IMR-90 (cell line): ENCODE results near the gene APOH. TPM values are rescaled to one million over a fixed set of nuclear protein-coding genes. Genes with fewer than 3 reads are reported as not detected.

Experiments
- ATAC-seq: fragments of 200-7000 bp; cut with Tn5 transposase; 2 replicates; pipeline ENCODE4 v1.9.1; 2020; ENCODE audit warnings: low read depth, mild to moderate bottlenecking, moderate library complexity
- Bru-seq: library from RNA; stranded (reverse); fragments of 400-500 nt; gene quantifications from one replicate; lab custom pipeline; 2021; lab: Mats Ljungman, UMichigan
- BruChase-seq, 2 experiments: library from RNA; stranded (reverse); fragments of 400-500 nt; gene quantifications; one replicate each; lab custom pipeline; 2021; lab: Mats Ljungman, UMichigan
- BruUV-seq: library from RNA; stranded (reverse); fragments of 400-500 nt; replicated peaks from 2 replicates; lab custom pipeline; 2021; lab: Mats Ljungman, UMichigan
- CTCF ChIA-PET: fragments of 300-600 bp; formaldehyde crosslinking; extraction: SDS; loops from one replicate; lab custom pipeline; 2021; ENCODE audit warnings: antibody characterized with exemption; lab: Yijun Ruan, JAX
- POLR2A ChIA-PET: fragments of 300-600 bp; sonication (Branson Sonifier 250); formaldehyde crosslinking; loops from one replicate; lab custom pipeline; 2022; ENCODE audit warnings: antibody characterized with exemption; ENCODE audit not compliant: unreplicated experiment; lab: Charles Lee
- DNase-seq: peaks from one replicate; pipeline ENCODE4 v3.0.0; 2013
- H2AFZ ChIP-seq: replicated peaks from 2 replicates; pipeline ENCODE3; 2013; ENCODE audit warnings: low read length, mild to moderate bottlenecking; ENCODE audit not compliant: poor library complexity
- H2AK5ac ChIP-seq: 2 replicates; pipeline ENCODE4 v1.6.1; 2013; ENCODE audit warnings: low read depth, low read length, inconsistent platforms
- H2AK9ac ChIP-seq: replicated peaks from 2 replicates; pipeline ENCODE3; 2013; ENCODE audit warnings: mild to moderate bottlenecking, low read depth, low read length, moderate library complexity; ENCODE audit not compliant: poor library complexity
- H2BK120ac ChIP-seq: 2 replicates; pipeline ENCODE4 v1.6.1; 2013; ENCODE audit warnings: low read depth, low read length, inconsistent platforms
- H2BK15ac ChIP-seq: 3 replicates; pipeline ENCODE4 v1.6.1; 2013; ENCODE audit warnings: low read depth, low read length, inconsistent platforms
- H2BK20ac ChIP-seq: 2 replicates; pipeline ENCODE4 v1.6.1; 2013; ENCODE audit warnings: low read depth, mild to moderate bottlenecking, inconsistent platforms, low read length, moderate library complexity
- H2BK5ac ChIP-seq: 2 replicates; pipeline ENCODE4 v1.6.1; 2013; ENCODE audit warnings: mild to moderate bottlenecking, low read depth, low read length, inconsistent platforms; ENCODE audit not compliant: poor library complexity, severe bottlenecking
- H3K14ac ChIP-seq: replicated peaks from 2 replicates; pipeline ENCODE4 v1.6.1; 2013; ENCODE audit warnings: low read depth, low read length, inconsistent platforms
- H3K18ac ChIP-seq: 2 replicates; pipeline ENCODE4 v1.6.1; 2013; ENCODE audit warnings: low read depth, low read length, control low read depth
- H3K23ac ChIP-seq: 2 replicates; pipeline ENCODE4 v1.6.1; 2013; ENCODE audit warnings: low read depth, low read length, inconsistent platforms
- H3K27ac ChIP-seq: 2 replicates; pipeline ENCODE4 v1.5.1; 2013; ENCODE audit warnings: mild to moderate bottlenecking, control low read depth, low read length; ENCODE audit not compliant: insufficient read depth
- H3K27me3 ChIP-seq: 2 replicates; pipeline ENCODE4 v1.6.1; 2013; ENCODE audit warnings: low read length; ENCODE audit not compliant: control insufficient read depth, insufficient read depth
- H3K36me3 ChIP-seq: 2 replicates; pipeline ENCODE4 v1.6.1; 2013; ENCODE audit warnings: low read length, mixed read lengths; ENCODE audit not compliant: control insufficient read depth, insufficient read depth
- H3K4ac ChIP-seq: 2 replicates; pipeline ENCODE4 v1.6.1; 2013; ENCODE audit warnings: low read depth, low read length, inconsistent platforms
- H3K4me1 ChIP-seq: 2 replicates; pipeline ENCODE4 v1.6.1; 2013; ENCODE audit warnings: low read length, mixed read lengths; ENCODE audit not compliant: control insufficient read depth, insufficient read depth
- H3K4me2 ChIP-seq: 2 replicates; pipeline ENCODE4 v1.6.1; 2013; ENCODE audit warnings: low read depth, mild to moderate bottlenecking, control low read depth, low read length, moderate library complexity
- H3K4me3 ChIP-seq: 2 replicates; pipeline ENCODE4 v1.5.1; 2013; ENCODE audit warnings: low read depth, mild to moderate bottlenecking, control low read depth, low read length, moderate library complexity; ENCODE audit not compliant: insufficient read depth
- H3K56ac ChIP-seq: 2 replicates; pipeline ENCODE4 v1.6.1; 2013; ENCODE audit warnings: low read length, inconsistent platforms; ENCODE audit not compliant: insufficient read depth; ENCODE audit errors: extremely low read depth
- H3K79me1 ChIP-seq, 2 experiments: 2 replicates each; pipeline ENCODE4 v1.6.1; 2013; ENCODE audit warnings: low read length in 2 of 2, inconsistent platforms in 1 of 2, low read depth in 1 of 2
- H3K9ac ChIP-seq: 2 replicates; pipeline ENCODE4 v1.6.1; 2013; ENCODE audit warnings: low read depth, low read length, control low read depth
- H3K9me1 ChIP-seq: 2 replicates; pipeline ENCODE4 v1.6.1; 2013; ENCODE audit warnings: low read length, inconsistent platforms; ENCODE audit not compliant: insufficient read depth
- H3K9me3 ChIP-seq: 2 replicates; pipeline ENCODE4 v1.6.1; 2013; ENCODE audit warnings: low read length; ENCODE audit not compliant: control insufficient read depth, insufficient read depth
- H4K20me1 ChIP-seq: 2 replicates; pipeline ENCODE4 v1.6.1; 2013; ENCODE audit warnings: low read length, inconsistent platforms; ENCODE audit not compliant: insufficient read depth
- H4K5ac ChIP-seq: 2 replicates; pipeline ENCODE4 v1.6.1; 2013; ENCODE audit warnings: mild to moderate bottlenecking, low read depth, low read length, control low read depth
- H4K8ac ChIP-seq, 2 experiments: 2 replicates each; pipeline ENCODE4 v1.6.1; 2013; ENCODE audit warnings: low read depth in 2 of 2, low read length in 2 of 2, control low read depth in 1 of 2, inconsistent platforms in 1 of 2
- H4K91ac ChIP-seq: 2 replicates; pipeline ENCODE4 v1.6.1; 2013; ENCODE audit warnings: low read depth, low read length, inconsistent platforms; ENCODE audit not compliant: insufficient read depth
- BHLHE40 ChIP-seq: fragments of 150-350 bp; IDR thresholded peaks from 2 replicates; pipeline ENCODE4 v1.6.1; 2016; ENCODE audit warnings: mild to moderate bottlenecking, low read depth, low read length
- CHD1 ChIP-seq: IDR thresholded peaks from 2 replicates; pipeline ENCODE4 v1.6.1; 2012; ENCODE audit warnings: low read depth, low read length, improper control_type of control experiment
- FOS ChIP-seq: fragments of 150-350 bp; IDR thresholded peaks from 2 replicates; pipeline ENCODE4 v1.6.1; 2016; ENCODE audit warnings: low read depth, low read length
- MAFK ChIP-seq: IDR thresholded peaks from 2 replicates; pipeline ENCODE4 v1.6.1; 2012; ENCODE audit warnings: low read depth, low read length, improper control_type of control experiment
- MAZ ChIP-seq: IDR thresholded peaks from 2 replicates; pipeline ENCODE4 v1.6.1; 2012; ENCODE audit warnings: low read depth, mild to moderate bottlenecking, low read length, improper control_type of control experiment, moderate library complexity, borderline replicate concordance
- NFE2L2 ChIP-seq: fragments of 150-350 bp; IDR thresholded peaks from 2 replicates; pipeline ENCODE4 v1.6.1; 2016; ENCODE audit warnings: low read depth, mild to moderate bottlenecking, low read length
- POLR2A ChIP-seq: IDR thresholded peaks from 2 replicates; pipeline ENCODE4 v1.6.1; 2012; ENCODE audit warnings: mild to moderate bottlenecking, low read depth, low read length
- RAD21 ChIP-seq: IDR thresholded peaks from 2 replicates; pipeline ENCODE4 v1.6.1; 2012; ENCODE audit warnings: low read length, improper control_type of control experiment
- RCOR1 ChIP-seq: IDR thresholded peaks from 2 replicates; pipeline ENCODE4 v1.6.1; 2012; ENCODE audit warnings: mild to moderate bottlenecking, low read length, improper control_type of control experiment; ENCODE audit not compliant: insufficient replicate concordance
- RFX5 ChIP-seq: IDR thresholded peaks from 2 replicates; pipeline ENCODE4 v1.8.0; 2012; ENCODE audit warnings: low read depth, mild to moderate bottlenecking, low read length, moderate library complexity
- SMC3 ChIP-seq: fragments of 150-350 bp; IDR thresholded peaks from 2 replicates; pipeline ENCODE4 v1.6.1; 2016; ENCODE audit warnings: low read depth, mild to moderate bottlenecking, antibody characterized with exemption, low read length, moderate library complexity
- WGBS, 2 experiments: methylation state at CpG; one replicate each; pipeline versions ENCODE4 v1.1.5 to v1.1.7; 2013; ENCODE audit warnings: missing lambda C conversion rate in 2 of 2; ENCODE audit not compliant: insufficient read length in 1 of 2; ENCODE audit errors: extremely low coverage in 2 of 2; 5-methylcytosine and 5-hydroxymethylcytosine counted together
- dilution Hi-C: fragments of 300-500 bp; cut with HindIII; formaldehyde crosslinking; loops from one replicate; pipeline ENCODE4 v1.14.3; 2018; ENCODE audit warnings: low sequenced_read_pairs; ENCODE audit not compliant: unreplicated experiment
- in situ Hi-C: fragments of 300-500 bp; cut with MboI; formaldehyde crosslinking; loops from 3 replicates; pipeline ENCODE4 v1.14.3; 2019; ENCODE audit warnings: low sequenced_read_pairs, inconsistent platforms, mixed read lengths
- intact Hi-C: fragments of 100-400 bp; cut with micrococcal nuclease; formaldehyde crosslinking; loops from 2 replicates; pipeline ENCODE4 v1.10.0; 2022
- long read RNA-seq: library from polyadenylated mRNA; unstranded; transcript quantifications from one replicate; pipeline ENCODE4 v2.0.0, GENCODE V29; 2021; ENCODE audit not compliant: unreplicated experiment
- polyA plus RNA-seq, 3 experiments: library from polyadenylated mRNA; depleted of rRNA; stranded (reverse); fragments of >200 nt; gene quantifications; 2 replicates each; pipeline ENCODE4 v1.2.3, GENCODE V29; 2012; ENCODE audit warnings: low replicate concordance in 1 of 3
- total RNA-seq: library from RNA; depleted of rRNA; stranded (reverse); fragments of >200 nt; gene quantifications from 2 replicates; pipeline ENCODE4 v1.2.3, GENCODE V29; 2012; rRNA removed
- TF ChIP-seq, protein P1 (sequence below): conservative IDR thresholded peaks from 2 replicates; pipeline ENCODE4 v1.5.1; 2012; ENCODE audit warnings: mild to moderate bottlenecking, low read depth, low read length, improper control_type of control experiment
- TF ChIP-seq, protein P2 (sequence below): fragments of 150-350 bp; IDR thresholded peaks from 2 replicates; pipeline ENCODE4 v1.6.1; 2017; ENCODE audit warnings: mild to moderate bottlenecking, antibody characterized with exemption, low read length, low read depth

Gene APOH, protein sequence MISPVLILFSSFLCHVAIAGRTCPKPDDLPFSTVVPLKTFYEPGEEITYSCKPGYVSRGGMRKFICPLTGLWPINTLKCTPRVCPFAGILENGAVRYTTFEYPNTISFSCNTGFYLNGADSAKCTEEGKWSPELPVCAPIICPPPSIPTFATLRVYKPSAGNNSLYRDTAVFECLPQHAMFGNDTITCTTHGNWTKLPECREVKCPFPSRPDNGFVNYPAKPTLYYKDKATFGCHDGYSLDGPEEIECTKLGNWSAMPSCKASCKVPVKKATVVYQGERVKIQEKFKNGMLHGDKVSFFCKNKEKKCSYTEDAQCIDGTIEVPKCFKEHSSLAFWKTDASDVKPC
- total RNA-seq: not detected in 2 replicates
- polyA plus RNA-seq (2012; rRNA removed): not detected in 2 replicates
- polyA plus RNA-seq (2012; cell fraction: cytosol; rRNA removed): not detected in 2 replicates
- 0.14 TPM in 1 of 2 replicates, not detected in the other for polyA plus RNA-seq (2012; cell fraction: nucleus; rRNA removed; ENCODE audit: low replicate concordance)
- not detected for Bru-seq, nascent RNA
- percentile 5 among the genes with signal in this experiment for BruChase-seq, experiment 1, labeled RNA remaining after a 6-hour chase
- not detected for BruChase-seq, experiment 2, labeled RNA remaining after a 2-hour chase
- long read RNA-seq: 0 reads

DNA sequence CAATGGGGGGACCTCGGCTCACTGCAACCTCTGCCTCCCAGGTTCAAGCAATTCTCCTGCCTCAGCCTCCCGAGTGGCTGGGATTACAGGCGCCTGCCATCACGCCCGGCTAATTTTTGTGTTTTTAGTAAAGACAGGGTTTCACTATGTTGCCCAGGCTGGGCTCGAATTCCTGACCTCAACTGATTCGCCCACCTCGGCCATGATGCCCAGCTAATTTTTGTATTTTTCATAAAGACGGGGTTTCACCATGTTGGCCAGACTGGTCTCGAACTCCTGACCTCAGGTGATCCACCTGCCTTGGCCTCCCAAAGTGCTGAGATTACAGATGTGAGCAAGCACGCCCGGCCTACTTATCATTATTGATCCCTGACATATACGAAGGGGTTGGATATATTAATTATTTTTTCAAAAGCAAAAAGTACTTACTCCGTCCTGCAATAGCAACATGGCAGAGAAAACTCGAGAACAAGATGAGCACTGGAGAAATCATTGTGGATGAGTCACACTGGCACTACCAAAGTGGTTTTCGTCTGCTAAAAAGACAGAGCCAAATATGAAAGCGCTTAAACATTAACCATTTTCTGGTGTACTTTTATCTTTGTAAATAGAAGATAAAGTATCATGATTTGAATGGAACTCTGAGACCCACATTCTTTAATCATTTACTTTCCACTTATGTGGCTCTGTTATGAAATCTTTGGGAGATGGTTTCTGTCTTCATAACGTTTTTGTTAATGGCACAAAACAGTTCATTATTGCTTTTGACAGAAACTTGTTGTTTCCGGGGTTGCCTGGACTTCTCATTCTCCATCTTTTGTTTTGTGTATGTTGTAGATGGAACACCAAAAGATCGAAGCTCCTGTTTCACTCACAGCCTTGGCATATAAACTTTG lies at the start of gene APOH:
Gene APOH, minus strand, starts transcription at position 529 of the 896 bp plus-strand sequence. Its CDS starts 36 bp downstream, at position 493.
- ATAC-seq: no peak
- H3K9ac ChIP-seq: no peak within 1 kb of the TSS
- ChIA-PET CTCF (no interaction called here), POLR2A (no interaction called here)
- no peak within 1 kb of the TSS for H4K8ac ChIP-seq
- in situ Hi-C loops: no loop called here
- no peak within 1 kb of the TSS for H3K56ac ChIP-seq
- H3K18ac ChIP-seq: no peak within 1 kb of the TSS
- no peak for TF ChIP-seq RFX5
- TF ChIP-seq, protein P1, sequence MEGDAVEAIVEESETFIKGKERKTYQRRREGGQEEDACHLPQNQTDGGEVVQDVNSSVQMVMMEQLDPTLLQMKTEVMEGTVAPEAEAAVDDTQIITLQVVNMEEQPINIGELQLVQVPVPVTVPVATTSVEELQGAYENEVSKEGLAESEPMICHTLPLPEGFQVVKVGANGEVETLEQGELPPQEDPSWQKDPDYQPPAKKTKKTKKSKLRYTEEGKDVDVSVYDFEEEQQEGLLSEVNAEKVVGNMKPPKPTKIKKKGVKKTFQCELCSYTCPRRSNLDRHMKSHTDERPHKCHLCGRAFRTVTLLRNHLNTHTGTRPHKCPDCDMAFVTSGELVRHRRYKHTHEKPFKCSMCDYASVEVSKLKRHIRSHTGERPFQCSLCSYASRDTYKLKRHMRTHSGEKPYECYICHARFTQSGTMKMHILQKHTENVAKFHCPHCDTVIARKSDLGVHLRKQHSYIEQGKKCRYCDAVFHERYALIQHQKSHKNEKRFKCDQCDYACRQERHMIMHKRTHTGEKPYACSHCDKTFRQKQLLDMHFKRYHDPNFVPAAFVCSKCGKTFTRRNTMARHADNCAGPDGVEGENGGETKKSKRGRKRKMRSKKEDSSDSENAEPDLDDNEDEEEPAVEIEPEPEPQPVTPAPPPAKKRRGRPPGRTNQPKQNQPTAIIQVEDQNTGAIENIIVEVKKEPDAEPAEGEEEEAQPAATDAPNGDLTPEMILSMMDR: no peak
- no peak for TF ChIP-seq RAD21
- TF ChIP-seq POLR2A: no peak
- no peak for TF ChIP-seq CHD1
- no peak for TF ChIP-seq FOS
- no peak for TF ChIP-seq BHLHE40
- TF ChIP-seq RCOR1: no peak
- no peak for TF ChIP-seq NFE2L2
- TF ChIP-seq, protein P2, sequence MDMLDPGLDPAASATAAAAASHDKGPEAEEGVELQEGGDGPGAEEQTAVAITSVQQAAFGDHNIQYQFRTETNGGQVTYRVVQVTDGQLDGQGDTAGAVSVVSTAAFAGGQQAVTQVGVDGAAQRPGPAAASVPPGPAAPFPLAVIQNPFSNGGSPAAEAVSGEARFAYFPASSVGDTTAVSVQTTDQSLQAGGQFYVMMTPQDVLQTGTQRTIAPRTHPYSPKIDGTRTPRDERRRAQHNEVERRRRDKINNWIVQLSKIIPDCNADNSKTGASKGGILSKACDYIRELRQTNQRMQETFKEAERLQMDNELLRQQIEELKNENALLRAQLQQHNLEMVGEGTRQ: no peak
- TF ChIP-seq SMC3: no peak
- no peak for TF ChIP-seq MAZ
- TF ChIP-seq MAFK: no peak
- H4K20me1 ChIP-seq: no peaks in the 10 kb centered on the region
- H2AK5ac ChIP-seq: no peak within 1 kb of the TSS
- no peak within 1 kb of the TSS for H2AK9ac ChIP-seq
- H3K14ac ChIP-seq: no peak within 1 kb of the TSS
- no peaks in the 10 kb centered on the region for H3K9me1 ChIP-seq
- H3K36me3 ChIP-seq: no peaks in the 10 kb centered on the region
- dilution Hi-C loops: no loop called here
- no peak within 1 kb of the TSS for H2BK15ac ChIP-seq
- H3K27ac ChIP-seq: no peak within 1 kb of the TSS
- peaks cover 2% of the 10 kb centered on the region; the same call in 1 of the 2 replicates for H3K27me3 ChIP-seq
- H4K5ac ChIP-seq: no peak within 1 kb of the TSS
- no peak within 1 kb of the TSS for H3K23ac ChIP-seq
- BruUV-seq: no TSS peak
- no peak within 1 kb of the TSS for H2BK120ac ChIP-seq
- intact Hi-C loops: no loop called here
- H3K9me3 ChIP-seq: no peaks in the 10 kb centered on the region
- H4K91ac ChIP-seq: no peak within 1 kb of the TSS
- H2BK5ac ChIP-seq: no peak within 1 kb of the TSS
- no peak within 1 kb of the TSS for H3K4ac ChIP-seq
- no peaks in the 10 kb centered on the region for H3K4me1 ChIP-seq
- H2BK20ac ChIP-seq: no peak within 1 kb of the TSS
- no peak for DNase-seq
- no peak within 1 kb of the TSS for H3K4me3 ChIP-seq
- no peak within 1 kb of the TSS for H3K4me2 ChIP-seq
- 90% methylated on average over 2 of the region's 20 CpGs; no CpG with 5 or more reads in 1 of the 2 experiments for WGBS, 2 experiments
- no peaks in the 10 kb centered on the region for H3K79me1 ChIP-seq
- H2AFZ ChIP-seq: no peak within 1 kb of the TSS
